Hepatocyte (in vitro differentiated cells): ENCODE data around the gene HLX.

Experiments
- EZH2 ChIP-seq: fragments of 200-600 bp; sonication (generic); IDR thresholded peaks from 2 replicates; pipeline ENCODE4 v1.6.1; 2016; ENCODE audit warnings: antibody characterized with exemption, mild to moderate bottlenecking, borderline replicate concordance
- EZH2phosphoT487 ChIP-seq: fragments of 200-600 bp; sonication (generic); IDR thresholded peaks from one replicate; pipeline ENCODE4 v1.6.1; 2018; ENCODE audit warnings: antibody characterized with exemption, mild to moderate bottlenecking, low read depth, moderate library complexity; ENCODE audit not compliant: unreplicated experiment, severe bottlenecking

- no peak for TF ChIP-seq EZH2phosphoT487
- TF ChIP-seq EZH2, result no peak
Measured at GRCh38 chr1:220926146-220926545, 46.9 kb downstream of the HLX start.
